Measurements from ENCODE around the gene OGDH.

DNA sequence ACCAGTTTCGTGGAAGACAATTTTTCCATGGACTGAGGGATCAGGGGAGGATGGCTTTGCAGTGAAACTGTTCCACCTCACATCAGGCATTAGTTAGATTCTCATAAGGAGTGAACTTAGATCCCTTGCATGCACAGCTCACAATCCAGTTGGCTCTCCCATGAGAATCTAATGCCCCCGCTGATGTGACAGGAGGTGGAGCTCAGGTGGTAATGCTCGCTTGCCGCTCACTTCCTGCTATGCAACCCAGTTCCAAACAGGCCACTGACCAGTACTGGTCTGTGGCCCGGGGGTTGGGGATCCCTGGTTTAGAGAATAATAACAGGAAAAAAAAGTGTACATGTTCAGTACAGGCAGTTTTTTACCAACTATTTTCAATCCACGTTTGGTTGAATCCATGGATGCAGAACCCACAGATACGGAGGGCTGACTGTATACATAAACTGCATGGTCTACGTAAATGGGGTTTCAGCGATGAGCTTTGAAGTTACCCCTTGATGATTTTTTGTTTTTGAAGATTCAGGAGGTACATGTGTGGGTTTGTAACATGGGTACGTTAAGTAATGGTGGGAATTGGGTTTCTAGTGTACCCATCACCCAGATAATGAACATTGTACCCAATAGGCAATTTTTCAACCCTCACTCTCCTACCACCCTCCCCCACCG is 24.5 kb downstream of the OGDH start:
- TF ChIP-seq, protein P1, sequence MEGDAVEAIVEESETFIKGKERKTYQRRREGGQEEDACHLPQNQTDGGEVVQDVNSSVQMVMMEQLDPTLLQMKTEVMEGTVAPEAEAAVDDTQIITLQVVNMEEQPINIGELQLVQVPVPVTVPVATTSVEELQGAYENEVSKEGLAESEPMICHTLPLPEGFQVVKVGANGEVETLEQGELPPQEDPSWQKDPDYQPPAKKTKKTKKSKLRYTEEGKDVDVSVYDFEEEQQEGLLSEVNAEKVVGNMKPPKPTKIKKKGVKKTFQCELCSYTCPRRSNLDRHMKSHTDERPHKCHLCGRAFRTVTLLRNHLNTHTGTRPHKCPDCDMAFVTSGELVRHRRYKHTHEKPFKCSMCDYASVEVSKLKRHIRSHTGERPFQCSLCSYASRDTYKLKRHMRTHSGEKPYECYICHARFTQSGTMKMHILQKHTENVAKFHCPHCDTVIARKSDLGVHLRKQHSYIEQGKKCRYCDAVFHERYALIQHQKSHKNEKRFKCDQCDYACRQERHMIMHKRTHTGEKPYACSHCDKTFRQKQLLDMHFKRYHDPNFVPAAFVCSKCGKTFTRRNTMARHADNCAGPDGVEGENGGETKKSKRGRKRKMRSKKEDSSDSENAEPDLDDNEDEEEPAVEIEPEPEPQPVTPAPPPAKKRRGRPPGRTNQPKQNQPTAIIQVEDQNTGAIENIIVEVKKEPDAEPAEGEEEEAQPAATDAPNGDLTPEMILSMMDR (IDR thresholded peaks at IDR 0.05) = no peak
- no peak for TF ChIP-seq POLR2A (IDR thresholded peaks at IDR 0.05)
